IPS-NIHi11 (cell line): ENCODE results near the gene CTNNA3.
"Not testable (repeated sequence)": the region's sequence is repeated elsewhere in the genome, so short reads cannot be mapped to it uniquely, and the experiment has no call there.

Experiments
- DNase-seq: peaks from one replicate; pipeline ENCODE4 v3.0.0; 2012; ENCODE audit warnings: mixed read lengths, low spot score

CTNNA3 gene

GRCh38 chr10:66368146-66368545 is 1327.8 kb downstream of the CTNNA3 start:
- DNase-seq, result no peak

- no peak for DNase-seq
Observed at GRCh38 chr10:66366163-66366562, 1329.8 kb downstream of the CTNNA3 start.

GRCh38 chr10:66365686-66366085 is 1330.3 kb downstream of the CTNNA3 start:
- no peak for DNase-seq

- DNase-seq, result no peak
Observed at GRCh38 chr10:66362522-66362921, 1333.5 kb downstream of the CTNNA3 start.

GRCh38 chr10:66353822-66354221 is 1342.2 kb downstream of the CTNNA3 start:
- DNase-seq, result not testable (repeated sequence)

- DNase-seq, result no peak
Observed at GRCh38 chr10:66353422-66353821, 1342.6 kb downstream of the CTNNA3 start.

- DNase-seq, result no peak
Observed at GRCh38 chr10:66350622-66351399, 1345.2 kb downstream of the CTNNA3 start.

- DNase-seq, result no peak
Observed at GRCh38 chr10:66349726-66350125, 1346.3 kb downstream of the CTNNA3 start.

GRCh38 chr10:66349076-66349475 is 1346.9 kb downstream of the CTNNA3 start:
- no peak for DNase-seq

GRCh38 chr10:66337211-66337610 is 1358.8 kb downstream of the CTNNA3 start:
- DNase-seq, result no peak

GRCh38 chr10:66336791-66337190 is 1359.2 kb downstream of the CTNNA3 start:
- DNase-seq, result no peak

- DNase-seq, result not testable (repeated sequence)
Observed at GRCh38 chr10:66335753-66336152, 1360.2 kb downstream of the CTNNA3 start.

GRCh38 chr10:66329147-66329546 is 1366.8 kb downstream of the CTNNA3 start:
- peak; percentile 13 for DNase-seq

GRCh38 chr10:66326876-66327275 is 1369.1 kb downstream of the CTNNA3 start:
- DNase-seq, result no peak

GRCh38 chr10:66322777-66323176 is 1373.2 kb downstream of the CTNNA3 start:
- DNase-seq, result no peak

GRCh38 chr10:66321723-66322665 is 1374.0 kb downstream of the CTNNA3 start:
- DNase-seq, result peak; percentile 5

- no peak for DNase-seq
Observed at GRCh38 chr10:66318761-66319160, 1377.2 kb downstream of the CTNNA3 start.

- no peak for DNase-seq
Observed at GRCh38 chr10:66307826-66308225, 1388.2 kb downstream of the CTNNA3 start.

GRCh38 chr10:66301078-66301477 is 1394.9 kb downstream of the CTNNA3 start:
- DNase-seq, result no peak

- DNase-seq, result no peak
Observed at GRCh38 chr10:66295602-66296001, 1400.4 kb downstream of the CTNNA3 start.

GRCh38 chr10:66294538-66294937 is 1401.5 kb downstream of the CTNNA3 start:
- DNase-seq, result no peak

GRCh38 chr10:66292922-66293321 is 1403.1 kb downstream of the CTNNA3 start:
- DNase-seq, result no peak

GRCh38 chr10:66292456-66292855 is 1403.5 kb downstream of the CTNNA3 start:
- DNase-seq, result no peak
